Chondrocyte (in vitro differentiated cells): ENCODE measurements around the gene YLPM1. TPM values are rescaled to one million over a fixed set of nuclear protein-coding genes. Genes with fewer than 3 reads are reported as not detected.

Source experiments
- DNase-seq: peaks from one replicate; pipeline ENCODE4 v3.0.0; 2021; ENCODE audit warnings: mixed read lengths, low spot score
- H3K27ac Mint-ChIP-seq: one replicate; pipeline ENCODE4 v1.8.0; 2021; ENCODE audit warnings: mild to moderate bottlenecking, moderate library complexity, mixed read lengths; ENCODE audit not compliant: unreplicated experiment
- H3K27me3 Mint-ChIP-seq: 2 replicates; pipeline ENCODE4 v1.8.0; 2021; ENCODE audit warnings: low read depth, mixed read lengths
- H3K36me3 Mint-ChIP-seq: 2 replicates; pipeline ENCODE4 v1.8.0; 2021; ENCODE audit warnings: low read depth, mixed read lengths
- H3K4me1 Mint-ChIP-seq: 2 replicates; pipeline ENCODE4 v1.8.0; 2021; ENCODE audit warnings: low read depth, mild to moderate bottlenecking, mixed read lengths
- H3K4me3 Mint-ChIP-seq: one replicate; pipeline ENCODE4 v1.8.0; 2021; ENCODE audit warnings: mild to moderate bottlenecking, moderate library complexity, mixed read lengths; ENCODE audit not compliant: unreplicated experiment
- H3K9me3 Mint-ChIP-seq: 2 replicates; pipeline ENCODE4 v1.8.0; 2021; ENCODE audit warnings: low read depth, mixed read lengths
- total RNA-seq: library from RNA; stranded (reverse); gene quantifications from 3 replicates; pipeline ENCODE4 v1.2.1, GENCODE V29; 2021
- TF ChIP-seq, protein P1 (sequence below): fragments of 200-600 bp; sonication (generic); IDR thresholded peaks from 2 replicates; pipeline ENCODE4 v1.5.0; 2021; ENCODE audit warnings: antibody characterized with exemption, mild to moderate bottlenecking, moderate library complexity

YLPM1 gene
- total RNA-seq, 1 donor from 2014 or later, result 51.3 TPM

GRCh38 chr14:74852922-74853530, 89.9 kb downstream of the YLPM1 start:
- Mint-ChIP-seq H3K4me1 (peaks cover 13% of the 10 kb centered on the region), H3K27me3 (no peaks in the 10 kb centered on the region), H3K9me3 (no peaks in the 10 kb centered on the region), H3K27ac (no peak overlapping the region), H3K36me3 (no peaks in the 10 kb centered on the region), H3K4me3 (no peak overlapping the region)
- no peak for DNase-seq
- TF ChIP-seq, protein P1, sequence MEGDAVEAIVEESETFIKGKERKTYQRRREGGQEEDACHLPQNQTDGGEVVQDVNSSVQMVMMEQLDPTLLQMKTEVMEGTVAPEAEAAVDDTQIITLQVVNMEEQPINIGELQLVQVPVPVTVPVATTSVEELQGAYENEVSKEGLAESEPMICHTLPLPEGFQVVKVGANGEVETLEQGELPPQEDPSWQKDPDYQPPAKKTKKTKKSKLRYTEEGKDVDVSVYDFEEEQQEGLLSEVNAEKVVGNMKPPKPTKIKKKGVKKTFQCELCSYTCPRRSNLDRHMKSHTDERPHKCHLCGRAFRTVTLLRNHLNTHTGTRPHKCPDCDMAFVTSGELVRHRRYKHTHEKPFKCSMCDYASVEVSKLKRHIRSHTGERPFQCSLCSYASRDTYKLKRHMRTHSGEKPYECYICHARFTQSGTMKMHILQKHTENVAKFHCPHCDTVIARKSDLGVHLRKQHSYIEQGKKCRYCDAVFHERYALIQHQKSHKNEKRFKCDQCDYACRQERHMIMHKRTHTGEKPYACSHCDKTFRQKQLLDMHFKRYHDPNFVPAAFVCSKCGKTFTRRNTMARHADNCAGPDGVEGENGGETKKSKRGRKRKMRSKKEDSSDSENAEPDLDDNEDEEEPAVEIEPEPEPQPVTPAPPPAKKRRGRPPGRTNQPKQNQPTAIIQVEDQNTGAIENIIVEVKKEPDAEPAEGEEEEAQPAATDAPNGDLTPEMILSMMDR, result no peak

DNA sequence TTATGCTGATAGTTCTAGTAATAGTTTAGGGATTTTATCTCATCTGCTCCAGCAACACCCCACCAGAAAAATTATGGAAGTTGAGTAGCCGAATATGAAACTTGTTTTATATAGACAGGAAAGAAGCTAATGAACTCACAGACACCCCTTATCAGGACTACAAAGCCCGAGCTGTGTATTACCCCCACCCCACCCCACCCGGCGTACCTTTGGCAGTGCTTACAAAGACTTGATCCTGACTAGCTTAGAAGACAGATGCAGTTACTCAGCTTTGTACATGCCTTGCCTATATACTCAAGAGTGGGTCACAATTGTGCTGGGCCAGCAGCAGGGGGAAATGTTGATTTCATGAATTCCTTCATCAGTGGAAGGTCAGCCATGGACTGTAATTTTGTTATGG, 90.5 kb downstream of the YLPM1 start:
- H3K9me3 Mint-ChIP-seq, result no peaks in the 10 kb centered on the region
- TF ChIP-seq, protein P1, result no peak
- H3K27me3 Mint-ChIP-seq, result no peaks in the 10 kb centered on the region
- H3K36me3 Mint-ChIP-seq, result no peaks in the 10 kb centered on the region
- no peak for DNase-seq
- H3K4me3 Mint-ChIP-seq, result no peak overlapping the region
- peaks cover 13% of the 10 kb centered on the region for H3K4me1 Mint-ChIP-seq
- H3K27ac Mint-ChIP-seq, result no peak overlapping the region

DNA sequence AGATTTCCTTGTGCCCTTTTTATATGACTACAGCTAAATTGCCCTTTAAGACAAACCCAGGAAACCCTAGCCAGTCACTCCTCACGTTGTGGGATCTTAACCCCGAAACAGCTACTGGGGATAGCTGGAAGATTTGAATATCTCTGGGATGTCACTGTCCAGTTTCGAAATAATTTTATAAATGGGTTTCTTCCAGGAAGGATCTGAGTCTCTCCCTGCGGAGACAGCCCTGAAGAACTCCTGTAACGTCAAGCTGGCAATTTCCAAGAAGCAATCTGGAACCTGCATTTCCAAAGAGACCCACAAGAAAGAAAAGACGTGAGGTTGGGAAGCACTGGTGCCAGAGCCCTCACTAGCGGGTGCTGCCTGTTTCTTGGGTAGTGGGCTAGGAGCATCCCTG, 91.9 kb downstream of the YLPM1 start:
- Mint-ChIP-seq H3K4me1 (peaks cover 14% of the 10 kb centered on the region), H3K36me3 (no peaks in the 10 kb centered on the region), H3K4me3 (no peak overlapping the region), H3K27ac (no peak overlapping the region), H3K9me3 (no peaks in the 10 kb centered on the region), H3K27me3 (no peaks in the 10 kb centered on the region)
- TF ChIP-seq, protein P1, result no peak
- no peak for DNase-seq

DNA sequence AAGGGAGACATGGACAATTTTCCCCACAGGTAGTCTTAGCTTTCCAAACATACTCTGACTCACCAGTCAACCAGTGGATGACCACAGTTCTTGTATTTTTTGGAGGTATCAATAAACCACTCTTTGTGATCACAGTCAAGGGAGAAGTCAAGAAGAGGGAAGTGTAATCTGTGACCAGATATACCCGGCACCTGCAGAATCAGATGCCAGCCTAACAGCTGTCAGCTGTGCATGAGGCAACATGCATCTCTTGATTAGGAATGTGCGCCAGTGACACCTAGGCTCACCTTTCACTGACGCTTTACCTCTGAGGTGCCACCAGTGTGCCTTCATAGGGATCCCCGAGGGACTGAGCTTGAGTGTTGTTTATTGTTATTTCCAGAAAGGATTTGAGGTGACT, 92.8 kb downstream of the YLPM1 start:
- no peaks in the 10 kb centered on the region for H3K36me3 Mint-ChIP-seq
- peaks cover 23% of the 10 kb centered on the region for H3K4me1 Mint-ChIP-seq
- no peaks in the 10 kb centered on the region for H3K27me3 Mint-ChIP-seq
- H3K4me3 Mint-ChIP-seq, result no peak overlapping the region
- TF ChIP-seq, protein P1, result no peak
- H3K9me3 Mint-ChIP-seq, result no peaks in the 10 kb centered on the region
- H3K27ac Mint-ChIP-seq, result no peak overlapping the region
- DNase-seq, result no peak

GRCh38 chr14:74856366-74856765, 93.2 kb downstream of the YLPM1 start:
- TF ChIP-seq, protein P1, result no peak
- no peaks in the 10 kb centered on the region for H3K36me3 Mint-ChIP-seq
- no peaks in the 10 kb centered on the region for H3K27me3 Mint-ChIP-seq
- no peak overlapping the region for H3K27ac Mint-ChIP-seq
- H3K4me1 Mint-ChIP-seq, result peaks cover 23% of the 10 kb centered on the region
- no peaks in the 10 kb centered on the region for H3K9me3 Mint-ChIP-seq
- H3K4me3 Mint-ChIP-seq, result no peak overlapping the region
- no peak for DNase-seq
